ENCODE data around the gene VAV2.
"Not testable (repeated sequence)": the region's sequence is repeated elsewhere in the genome, so short reads cannot be mapped to it uniquely, and the experiment has no call there.

VAV2 gene

DNA sequence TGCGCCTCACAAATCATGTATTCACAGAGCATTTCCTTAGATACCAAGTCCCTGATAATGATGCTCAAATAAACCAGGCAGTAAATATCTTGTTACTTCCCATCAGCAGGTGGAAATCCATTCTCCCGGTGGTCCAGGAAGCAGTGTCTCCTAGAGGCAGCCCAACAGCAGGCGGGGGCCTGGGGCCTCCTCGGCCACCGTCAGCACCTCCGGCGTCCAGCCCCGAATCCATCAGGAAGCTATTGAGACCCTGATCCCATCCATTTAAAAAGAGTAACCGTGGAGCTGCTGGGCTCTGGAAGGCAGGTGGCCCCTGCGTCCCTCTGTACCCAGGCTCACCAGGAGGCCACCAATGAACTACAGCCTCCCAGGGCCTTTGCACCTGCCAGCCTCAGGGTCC lies 54.0 kb downstream of the VAV2 start:
- DNase-seq (ENCODE audit: low read depth): no peak

DNA sequence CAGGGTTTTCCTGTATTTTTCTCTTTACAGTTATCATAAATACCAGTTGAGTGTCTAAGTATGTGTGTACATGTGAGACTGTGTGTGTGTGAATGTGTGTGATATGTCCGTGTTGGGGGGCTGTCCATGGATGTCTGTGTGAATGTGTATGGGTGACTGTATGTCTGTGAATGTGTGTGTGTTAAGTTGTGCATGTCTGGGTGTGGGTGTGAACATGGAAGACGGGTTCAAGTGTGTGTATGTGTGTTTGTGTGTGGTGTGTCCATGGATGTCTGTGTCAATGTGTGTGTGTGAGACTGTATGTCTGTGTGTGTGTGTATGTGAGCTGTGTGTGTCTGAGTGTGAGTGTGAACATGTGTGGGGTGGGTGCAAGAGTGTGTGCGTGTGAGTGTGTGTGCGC lies 55.0 kb downstream of the VAV2 start:
- no peak for DNase-seq (ENCODE audit: low read depth)

DNA sequence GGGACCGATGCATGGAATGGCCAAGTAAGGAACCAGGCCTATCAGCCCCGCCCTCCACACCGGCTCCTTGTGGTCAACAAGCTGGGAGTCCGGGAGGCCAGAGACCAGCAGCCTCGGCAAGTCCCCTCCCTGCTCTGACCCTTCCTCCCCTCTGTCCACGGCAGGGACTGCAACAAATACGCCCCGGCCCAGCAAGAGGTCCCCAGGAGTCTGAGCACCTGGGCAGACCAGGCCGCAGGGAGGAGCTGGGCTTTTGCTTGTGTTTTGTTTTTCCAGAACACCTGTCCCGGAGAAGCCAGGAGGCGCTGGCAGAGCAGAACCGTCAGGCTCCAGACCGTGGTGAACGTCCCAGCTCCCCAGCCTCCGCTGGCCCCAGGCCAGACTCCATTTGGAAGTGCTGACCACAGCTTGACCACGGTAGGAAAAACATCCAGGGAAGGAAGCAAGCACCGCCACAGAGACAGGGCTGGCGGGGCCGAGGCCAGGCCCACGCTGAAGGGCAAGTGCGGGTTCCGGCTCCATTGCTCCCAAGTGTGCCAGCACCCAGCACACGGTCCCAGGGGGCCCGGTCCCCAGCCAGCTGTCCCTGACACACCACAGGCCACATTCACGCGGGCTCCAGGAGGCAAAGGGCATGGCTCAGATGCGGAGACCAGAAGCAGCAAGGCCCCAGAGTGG lies 56.7 kb downstream of the VAV2 start:
- no peak for DNase-seq (ENCODE audit: low read depth)

DNA sequence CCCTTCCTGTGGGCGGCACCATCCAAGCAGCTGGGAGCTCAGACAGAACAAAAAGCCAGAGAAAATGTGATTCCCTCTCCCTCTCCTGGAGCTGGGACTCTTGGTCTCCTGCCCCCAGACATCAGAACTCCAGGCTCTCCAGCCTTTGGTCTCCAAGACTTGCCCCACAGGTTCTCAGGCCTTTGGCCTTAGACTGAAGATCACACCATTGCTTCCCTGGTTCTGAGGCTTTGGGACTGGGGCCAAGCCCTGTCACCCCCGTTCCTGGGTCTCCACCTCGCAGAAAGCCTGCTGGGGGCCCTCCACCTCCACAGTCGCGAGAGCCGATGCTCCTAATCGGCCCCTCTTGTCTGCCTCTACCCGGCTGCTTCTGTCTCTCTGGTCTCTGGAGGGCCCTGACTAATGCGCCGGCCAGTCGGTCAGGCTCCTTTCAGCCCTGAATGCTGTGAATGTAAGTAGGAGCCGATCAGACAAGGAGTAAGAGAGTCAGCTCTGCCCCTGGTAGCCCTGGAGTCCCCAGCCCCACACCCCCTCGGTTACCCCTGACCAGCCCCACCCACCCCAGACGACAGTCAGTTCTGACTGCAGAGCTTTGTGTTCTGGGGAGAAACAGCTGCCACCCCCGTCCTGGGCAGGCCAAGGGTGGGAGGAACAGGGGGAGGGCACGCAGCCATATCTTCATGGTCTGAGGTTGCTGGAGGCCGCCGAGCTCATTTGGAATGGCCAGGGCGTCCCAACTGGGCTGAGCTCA lies 57.5 kb downstream of the VAV2 start:
- DNase-seq (ENCODE audit: low read depth): no peak

DNA sequence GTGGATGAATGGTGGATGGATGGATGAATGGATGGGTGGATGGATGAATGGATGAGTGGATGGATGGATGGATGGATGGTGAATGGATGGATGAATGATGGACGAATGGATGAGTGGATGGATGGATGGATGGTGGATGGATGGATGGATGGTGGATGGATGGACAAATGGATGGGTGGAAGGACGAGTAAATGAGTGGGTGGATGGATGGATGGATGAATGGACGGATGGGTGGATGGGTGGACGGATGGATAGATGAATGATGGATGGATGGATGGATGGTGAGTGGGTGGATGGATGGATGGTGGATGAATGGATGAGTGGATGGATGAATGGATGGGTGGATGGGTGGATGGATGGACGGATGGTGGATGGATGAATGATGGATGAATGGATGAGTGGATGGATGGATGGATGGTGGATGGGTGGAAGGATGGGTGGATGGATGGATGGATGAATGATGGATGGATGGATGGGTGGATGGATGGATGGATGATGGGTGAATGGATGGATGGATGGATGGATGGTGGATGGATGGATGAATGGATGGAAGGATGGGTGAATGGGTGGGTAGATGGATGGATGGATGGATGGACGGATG lies 58.6 kb downstream of the VAV2 start:
- DNase-seq (ENCODE audit: low read depth): no peak

DNA sequence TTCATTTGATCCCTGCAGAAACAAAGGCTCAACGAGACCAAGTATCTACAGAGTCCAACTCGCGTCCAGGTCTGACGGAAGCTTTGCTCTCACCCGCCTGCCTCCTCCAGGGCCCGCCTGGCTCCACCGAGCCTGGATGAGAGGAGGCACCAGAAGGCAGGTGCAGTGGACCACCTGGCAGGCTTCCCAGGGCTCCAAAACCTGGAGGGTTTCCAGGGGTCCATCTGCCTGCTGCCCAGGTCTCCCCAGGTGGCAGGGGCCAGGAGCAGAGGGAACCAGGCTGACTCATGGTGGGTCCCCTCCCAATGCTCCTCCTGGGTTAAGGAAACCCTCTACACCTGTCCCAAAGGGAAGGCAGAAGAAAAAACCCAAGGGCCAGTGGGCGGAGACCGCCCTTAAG lies 59.5 kb downstream of the VAV2 start:
- no peak for DNase-seq (ENCODE audit: low read depth)

DNA sequence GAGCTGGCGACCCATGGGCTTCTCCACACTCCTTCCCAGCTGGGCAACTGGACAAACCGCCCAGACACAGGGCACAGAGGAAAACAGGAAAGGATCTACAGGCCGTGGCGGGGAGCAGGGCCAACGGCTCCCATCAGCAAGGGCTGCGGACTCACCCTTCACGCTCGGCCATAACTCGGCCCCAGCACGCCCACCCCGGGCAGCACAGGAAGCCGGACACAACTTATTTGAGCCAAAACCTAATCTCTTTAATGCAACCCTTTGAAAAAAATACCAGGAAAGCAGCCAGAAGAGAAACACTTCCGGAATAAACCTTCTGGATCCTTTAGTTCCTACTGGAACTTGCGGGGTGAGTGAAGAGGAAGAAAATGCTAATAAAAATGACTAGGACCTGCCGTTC lies 59.9 kb downstream of the VAV2 start:
- DNase-seq (ENCODE audit: low read depth): no peak

DNA sequence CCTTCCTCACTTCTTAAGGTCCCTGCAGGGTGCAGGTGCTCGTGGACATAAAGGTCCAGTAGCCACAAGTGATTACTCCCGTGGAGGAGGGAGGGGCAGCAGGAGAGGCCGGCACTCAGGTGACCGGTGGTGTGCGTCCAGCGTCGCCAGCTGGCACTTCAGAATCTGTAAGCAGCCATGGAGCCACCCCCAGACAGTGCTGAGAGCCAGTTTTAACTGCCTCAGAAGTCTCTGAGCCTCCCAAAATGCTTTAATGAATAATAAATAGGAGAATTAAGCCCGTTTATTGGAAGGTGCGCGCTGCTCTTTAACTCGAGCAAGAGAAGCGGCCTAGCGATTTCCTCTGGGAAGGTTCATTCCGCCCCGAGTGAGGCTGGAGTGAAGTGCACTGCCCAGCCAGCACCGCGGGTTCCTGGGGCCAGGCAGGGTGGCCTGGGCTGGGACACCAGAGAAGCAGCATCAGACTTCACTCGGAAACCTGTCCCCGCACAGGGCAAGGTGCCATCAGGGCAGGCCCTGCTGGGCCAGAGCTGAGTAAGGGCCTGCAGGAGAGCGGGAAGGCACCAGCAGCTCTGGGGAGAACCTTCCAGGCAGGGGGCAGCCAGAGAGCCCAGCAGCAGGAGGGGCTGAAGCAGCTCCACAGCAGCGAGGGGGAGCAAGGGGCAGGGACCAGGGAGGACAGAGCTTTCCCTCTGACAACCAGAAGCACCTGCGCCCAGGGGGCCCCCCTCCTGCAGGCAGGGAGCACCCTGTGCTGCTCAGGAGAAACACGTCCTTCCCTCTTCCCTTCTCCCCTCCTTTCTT lies 61.2 kb downstream of the VAV2 start:
- DNase-seq (ENCODE audit: low read depth): no peak

DNA sequence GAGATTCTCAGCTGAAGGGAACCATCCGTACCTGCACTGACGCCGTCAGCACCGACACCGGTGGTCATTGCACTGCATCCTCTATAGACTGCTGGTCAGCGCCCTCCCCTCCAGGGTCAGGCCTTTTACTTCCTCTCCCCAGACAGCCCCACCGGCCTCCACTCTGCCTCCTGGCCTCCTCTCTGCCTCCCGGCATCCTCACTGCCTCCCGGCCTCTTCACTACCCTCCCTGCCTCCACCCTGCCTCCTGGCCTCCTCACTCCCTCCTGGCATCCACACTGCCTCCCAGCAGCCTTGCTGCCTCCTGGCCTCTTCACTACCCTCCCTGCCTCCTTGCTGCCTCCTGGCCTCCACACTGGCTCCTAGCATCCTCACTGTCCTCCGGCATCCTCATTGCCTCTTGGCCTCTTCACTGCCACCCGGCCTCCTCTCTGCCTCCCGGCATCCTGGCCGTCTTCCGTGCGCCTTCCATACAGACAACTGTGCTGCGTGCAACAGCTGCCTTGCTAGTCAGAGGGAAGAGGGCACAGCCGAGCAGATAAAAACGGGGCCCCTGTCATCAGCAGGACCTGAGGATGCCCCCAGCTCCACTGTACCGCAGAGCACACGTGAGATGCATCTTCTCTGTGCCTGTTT lies 62.0 kb downstream of the VAV2 start:
- DNase-seq (ENCODE audit: low read depth): no peak

DNA sequence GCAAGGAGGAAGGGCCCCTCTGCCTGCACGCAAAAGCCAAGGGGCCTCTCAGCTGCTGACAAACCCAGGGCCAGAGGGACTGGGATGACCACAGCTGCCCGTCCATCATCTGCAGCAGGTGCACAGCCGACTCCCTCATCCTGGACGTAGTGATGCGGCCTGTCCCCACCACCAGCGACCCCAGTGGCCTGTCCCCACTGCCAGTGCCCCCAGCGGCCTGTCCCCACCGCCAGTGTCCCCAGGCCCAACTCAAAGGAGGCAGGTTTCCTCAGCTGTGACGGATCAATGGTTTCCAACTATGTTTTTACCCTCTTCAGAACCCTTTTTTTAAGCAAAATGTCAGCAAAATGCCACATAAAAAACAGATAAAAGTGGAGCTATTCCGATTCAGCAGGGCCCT lies 62.5 kb downstream of the VAV2 start:
- no peak for DNase-seq (ENCODE audit: low read depth)

DNA sequence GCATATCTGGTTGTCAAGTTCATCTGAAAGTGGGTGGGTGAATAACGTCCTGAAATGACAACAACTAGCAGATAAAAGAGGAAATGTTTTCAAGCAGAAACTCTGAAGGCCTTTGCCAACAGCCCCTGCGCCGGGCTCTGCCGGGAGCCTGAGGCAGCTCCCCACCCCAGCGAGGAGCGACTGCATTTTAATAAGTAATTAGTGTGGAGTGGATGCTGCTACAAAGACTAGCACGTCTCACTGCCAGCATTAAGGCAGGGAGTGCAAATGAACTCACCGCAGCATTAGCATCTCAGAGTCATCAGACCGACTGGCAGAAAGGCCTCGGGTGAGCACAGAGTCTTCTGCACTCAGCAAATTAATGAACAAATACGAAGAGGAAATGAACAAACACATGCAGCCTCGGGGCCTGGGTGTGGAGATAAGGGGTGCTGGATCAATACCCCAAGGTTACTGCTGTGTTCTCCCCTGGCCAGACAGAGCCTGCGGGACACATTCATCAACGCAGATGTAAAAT lies 63.8 kb downstream of the VAV2 start:
- DNase-seq (ENCODE audit: low read depth): no peak

DNA sequence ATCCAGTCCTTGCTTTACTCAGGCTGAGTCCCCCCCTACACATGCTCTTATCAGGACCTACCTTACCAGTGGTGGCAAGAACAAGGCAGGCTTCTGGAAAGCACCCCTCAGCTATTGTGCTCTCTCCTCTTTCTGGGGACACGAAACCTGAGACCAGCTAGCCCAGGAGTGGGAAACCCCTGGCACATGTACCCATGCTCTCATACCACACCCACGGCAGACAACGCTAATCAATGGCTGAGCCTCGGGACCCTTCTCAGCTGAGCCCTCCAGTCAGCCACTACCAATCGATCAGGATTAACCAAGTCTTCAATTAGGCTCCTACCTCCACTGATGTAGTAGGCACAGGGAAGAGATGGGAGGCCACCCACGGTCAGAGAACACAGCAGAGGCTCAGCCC lies 65.1 kb downstream of the VAV2 start:
- no peak for DNase-seq (ENCODE audit: low read depth)

DNA sequence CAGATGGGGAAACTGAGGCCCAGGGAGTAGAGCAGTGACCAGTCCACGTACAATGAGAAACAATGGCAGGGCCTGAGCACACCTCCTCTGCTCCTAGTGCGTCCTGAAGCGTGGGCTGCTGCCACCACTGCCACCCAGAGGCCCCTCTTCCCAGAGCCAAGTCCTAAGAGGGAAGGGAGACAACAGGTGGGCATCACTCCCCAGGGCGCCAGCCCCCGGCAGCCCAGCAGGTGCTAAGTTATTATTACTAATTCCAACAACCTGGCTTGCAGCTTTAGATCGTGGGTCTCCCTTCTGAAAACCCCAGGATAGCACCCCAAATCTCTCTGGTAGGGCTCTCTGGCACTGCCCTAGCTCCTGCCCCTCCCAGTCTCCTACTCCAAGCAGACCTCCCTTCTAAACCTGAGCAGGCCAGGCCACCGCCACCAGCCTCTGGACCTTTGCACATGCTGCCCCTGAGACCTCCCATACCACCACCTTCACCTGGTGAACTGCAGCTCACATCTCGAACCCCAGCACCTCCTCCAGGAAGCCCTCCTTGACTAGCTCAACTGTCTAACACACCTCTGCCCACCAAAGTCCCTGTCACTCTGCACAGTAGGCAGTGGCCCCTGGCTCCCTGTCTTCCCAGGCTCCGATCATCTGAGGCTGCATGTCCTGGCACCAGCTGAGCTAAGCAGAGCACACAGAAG lies 65.8 kb downstream of the VAV2 start:
- no peak for DNase-seq (ENCODE audit: low read depth)

DNA sequence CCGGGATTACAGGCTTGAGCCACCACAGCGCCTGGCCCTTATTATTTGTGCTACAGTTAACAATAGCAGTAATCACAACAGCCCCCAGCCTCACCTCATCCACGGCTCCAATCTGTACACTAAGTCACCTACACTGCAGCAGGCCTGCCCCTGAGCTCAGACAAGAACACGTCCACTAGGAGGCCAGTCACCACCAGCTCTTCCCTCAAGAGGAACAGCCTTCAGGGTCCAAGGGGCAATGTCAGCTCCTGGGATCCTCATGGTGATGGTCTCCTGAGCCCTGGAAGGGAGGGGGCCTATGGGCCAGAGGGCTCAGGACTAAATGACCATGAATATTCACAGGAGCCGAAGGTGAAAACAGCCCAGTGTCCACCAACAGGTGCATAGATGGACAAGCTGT lies 67.7 kb downstream of the VAV2 start:
- no peak for DNase-seq (ENCODE audit: low read depth)

DNA sequence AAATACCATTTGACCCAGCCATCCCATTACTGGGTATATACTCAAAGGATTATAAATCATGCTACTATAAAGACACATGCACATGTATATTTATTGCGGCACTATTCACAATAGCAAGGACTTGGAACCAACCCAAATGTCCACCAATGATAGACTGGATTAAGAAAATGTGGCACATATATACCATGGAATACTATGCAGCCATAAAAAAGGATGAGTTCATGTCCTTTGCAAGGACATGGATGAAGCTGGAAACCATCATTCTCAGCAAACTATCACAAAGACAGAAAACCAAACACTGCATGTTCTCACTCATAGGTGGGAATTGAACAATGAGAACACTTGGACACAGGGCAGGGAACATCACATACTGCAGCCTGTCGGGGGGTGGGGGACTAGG lies 68.5 kb downstream of the VAV2 start:
- not testable (repeated sequence) for DNase-seq (ENCODE audit: low read depth)

DNA sequence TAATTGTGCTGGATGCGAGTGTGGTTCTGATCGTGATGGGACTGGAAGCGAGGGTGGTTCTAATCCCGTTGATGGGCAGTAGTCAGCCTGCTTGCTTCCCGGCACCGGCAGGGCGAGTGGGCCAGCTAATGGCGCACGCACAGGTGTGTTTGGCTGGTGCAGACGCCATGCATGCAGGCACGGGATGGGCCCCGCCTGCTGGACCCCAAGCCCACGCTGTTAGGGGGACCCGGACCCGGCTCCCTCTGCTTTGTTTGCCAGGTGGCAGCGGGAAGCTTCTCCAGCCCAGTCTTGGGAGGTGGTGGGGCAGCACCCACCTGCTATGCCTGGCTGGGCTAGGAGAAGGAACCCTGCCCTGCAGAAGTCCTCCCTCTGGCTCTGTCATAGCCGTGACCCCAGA lies 70.3 kb downstream of the VAV2 start:
- DNase-seq (ENCODE audit: low read depth): no peak

DNA sequence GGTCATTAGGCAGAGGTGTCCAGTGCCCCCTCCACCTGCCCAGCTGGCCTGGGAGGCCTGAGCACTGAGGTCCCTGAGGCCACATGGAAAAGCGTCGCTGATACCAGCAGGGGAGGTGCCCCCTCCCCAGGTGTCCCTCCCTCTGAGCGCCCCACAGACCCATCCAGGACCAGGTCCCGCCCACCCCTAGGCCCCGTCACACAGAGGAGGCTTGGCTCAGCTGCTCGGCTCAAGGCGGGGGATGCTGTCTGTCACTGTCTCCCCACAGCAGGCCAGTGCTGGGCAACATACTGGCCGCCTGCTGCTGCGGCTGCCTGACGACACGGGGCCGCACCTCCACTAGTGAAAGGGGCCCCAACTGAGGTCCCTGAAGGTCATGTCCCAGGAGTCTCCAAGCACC lies 71.7 kb downstream of the VAV2 start:
- DNase-seq (ENCODE audit: low read depth): no peak

DNA sequence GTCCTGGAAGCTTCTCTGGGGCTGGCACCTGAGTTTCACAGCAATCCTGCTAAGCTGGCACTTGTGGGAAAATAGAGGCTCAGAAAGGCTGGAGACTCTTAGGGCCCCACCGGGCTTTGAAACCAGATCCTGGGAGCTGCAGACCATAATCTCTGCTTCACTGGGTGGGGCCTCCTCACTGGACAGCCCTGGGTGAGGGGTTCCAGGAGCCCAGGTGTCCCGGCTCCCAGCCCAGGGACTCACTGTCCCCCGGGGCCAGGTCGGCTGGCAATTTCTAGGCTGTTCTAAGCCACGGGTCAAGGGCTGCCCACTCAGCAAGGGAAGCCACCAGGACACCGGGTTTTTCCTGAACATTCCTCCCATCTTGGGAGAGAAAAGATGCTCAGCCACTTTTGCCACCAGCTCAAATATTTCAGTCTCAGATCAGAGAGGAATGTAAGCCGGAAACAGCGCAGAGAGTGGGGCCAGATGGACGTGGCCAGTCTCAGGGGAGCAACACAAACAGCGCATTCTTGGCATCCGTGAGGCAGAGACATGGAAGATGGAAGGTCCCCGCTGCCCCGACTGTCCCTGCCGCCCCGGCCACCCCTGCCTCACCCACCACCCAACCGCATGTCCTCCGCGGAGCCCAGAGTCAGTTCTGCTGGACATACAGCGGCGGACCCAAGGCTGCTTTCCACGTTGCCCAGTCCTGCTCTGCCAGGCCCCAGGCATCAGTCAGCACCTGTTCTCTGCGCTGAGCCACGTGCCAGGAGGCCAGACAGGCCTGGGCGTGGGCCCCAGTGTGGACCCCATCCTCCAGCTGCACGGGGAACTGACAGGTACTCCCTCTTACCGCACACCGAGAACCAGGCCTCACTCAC lies 72.6 kb downstream of the VAV2 start:
- DNase-seq (ENCODE audit: low read depth): no peak

DNA sequence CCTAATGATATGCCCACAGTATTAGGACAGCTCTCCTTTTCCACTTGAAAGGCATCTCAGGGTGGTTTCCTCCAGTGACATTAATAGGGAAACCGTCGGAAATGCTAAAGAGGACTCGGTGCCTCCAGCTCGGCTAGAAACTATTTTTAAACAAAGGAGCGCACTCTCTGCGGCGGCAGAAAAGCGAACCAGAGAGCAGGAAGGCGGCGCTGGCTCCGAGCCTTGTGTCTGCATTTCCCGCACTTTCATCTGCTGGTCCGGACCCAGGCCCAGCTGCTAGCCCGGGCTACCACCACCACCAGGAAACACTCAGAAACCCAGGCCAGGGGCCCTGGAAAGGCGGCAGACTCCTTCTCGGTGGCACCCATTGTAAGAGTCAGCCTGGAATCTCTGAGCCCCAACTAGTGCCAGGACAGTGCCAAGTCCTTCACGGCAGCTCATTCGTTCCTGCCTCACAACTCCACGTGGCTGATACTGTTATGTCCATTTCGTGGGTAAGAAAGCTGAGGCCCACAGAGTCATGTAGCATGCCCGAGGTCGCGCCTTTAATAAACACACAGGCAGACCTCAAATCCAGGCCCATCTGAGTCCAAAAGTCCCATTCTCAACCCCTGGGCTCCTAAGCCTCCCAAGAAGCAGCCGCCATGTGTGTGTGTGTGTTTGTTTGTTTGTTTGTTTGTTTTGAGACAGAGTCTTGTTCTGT lies 73.9 kb downstream of the VAV2 start:
- no peak for DNase-seq (ENCODE audit: low read depth)

DNA sequence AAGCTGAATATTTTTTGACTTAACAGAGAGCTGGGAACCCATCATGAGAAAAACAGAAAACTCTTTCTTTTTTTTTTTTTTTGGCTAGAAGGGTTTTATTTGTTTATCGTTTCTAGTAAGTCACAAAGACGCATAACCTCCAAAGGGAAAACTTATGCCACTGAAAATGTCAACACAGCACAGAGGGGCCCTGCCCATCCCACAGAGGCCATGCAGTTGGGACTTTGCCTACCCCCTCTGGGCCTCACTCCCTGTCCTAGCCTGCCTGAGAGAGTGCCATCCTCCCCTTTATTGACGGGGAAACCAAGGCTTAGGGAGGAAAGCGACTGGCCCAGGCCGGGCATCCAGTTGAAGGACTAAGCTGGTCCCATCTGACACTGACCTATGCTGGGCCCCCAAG lies 74.7 kb downstream of the VAV2 start:
- no peak for DNase-seq (ENCODE audit: low read depth)

Data from activated T-cell treated with anti-CD3 and anti-CD28 coated beads for 24 hours (primary cell).